Muscle layer of duodenum (tissue), 2 donors: ENCODE measurements around the gene TOP1.

Experiments
- H3K27ac ChIP-seq: one replicate; pipeline ENCODE4 v1.7.0; 2013; ENCODE audit warnings: mild to moderate bottlenecking, low read length
- H3K27me3 ChIP-seq: one replicate; pipeline ENCODE4 v1.7.0; 2013; ENCODE audit warnings: low read depth, mild to moderate bottlenecking, control low read depth, low read length
- H3K36me3 ChIP-seq, 2 donors: one replicate each; pipeline ENCODE4 v1.7.0; 2013; ENCODE audit warnings: low read length in 2 of 2, control low read depth in 1 of 2, mild to moderate bottlenecking in 1 of 2; ENCODE audit not compliant: insufficient read depth in 2 of 2, control insufficient read depth in 1 of 2
- H3K4me1 ChIP-seq, 2 donors: one replicate each; pipeline ENCODE4 v1.7.0; 2013; ENCODE audit warnings: low read length in 2 of 2, mild to moderate bottlenecking in 2 of 2, control low read depth in 1 of 2, moderate library complexity in 1 of 2; ENCODE audit not compliant: insufficient read depth in 2 of 2, control insufficient read depth in 1 of 2
- H3K4me3 ChIP-seq, 2 donors: one replicate each; pipeline ENCODE4 v1.7.0; 2013; ENCODE audit warnings: low read length in 2 of 2, low read depth in 1 of 2, mild to moderate bottlenecking in 1 of 2
- H3K9me3 ChIP-seq, 2 donors: one replicate each; pipeline ENCODE4 v1.7.0; 2013; ENCODE audit warnings: low read length in 2 of 2, control low read depth in 1 of 2, mild to moderate bottlenecking in 1 of 2; ENCODE audit not compliant: control insufficient read depth in 1 of 2
- donor health status: healthy.

Gene TOP1

DNA sequence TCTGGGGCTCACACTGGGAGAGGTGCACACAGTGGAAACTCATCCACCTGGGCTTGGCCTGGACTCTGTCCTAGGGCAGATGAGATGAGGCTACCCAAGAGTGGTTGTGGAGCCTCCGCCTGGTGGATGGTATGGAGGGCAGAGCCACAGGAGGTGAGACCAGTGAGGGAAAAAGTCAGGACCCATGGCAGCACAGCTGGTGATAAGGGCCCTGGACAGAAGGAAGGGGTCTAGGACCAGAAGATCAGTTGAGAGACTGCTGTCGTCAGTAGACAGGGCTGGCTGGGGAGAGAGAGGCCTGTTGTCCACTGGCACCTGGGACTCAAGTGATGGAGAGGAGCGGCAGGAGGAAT lies 138.5 kb downstream of the TOP1 start:
- no peaks in the 10 kb centered on the region for H3K27me3 ChIP-seq
- H3K9me3 ChIP-seq: no peaks in the 10 kb centered on the region
- H3K4me3 ChIP-seq: no peak overlapping the region
- peaks cover 0 to 6% of the 10 kb centered on the region in 2 donors for H3K4me1 ChIP-seq
- H3K27ac ChIP-seq: no peak overlapping the region
- H3K36me3 ChIP-seq: peaks cover 82 to 85% of the 10 kb centered on the region in 2 donors

DNA sequence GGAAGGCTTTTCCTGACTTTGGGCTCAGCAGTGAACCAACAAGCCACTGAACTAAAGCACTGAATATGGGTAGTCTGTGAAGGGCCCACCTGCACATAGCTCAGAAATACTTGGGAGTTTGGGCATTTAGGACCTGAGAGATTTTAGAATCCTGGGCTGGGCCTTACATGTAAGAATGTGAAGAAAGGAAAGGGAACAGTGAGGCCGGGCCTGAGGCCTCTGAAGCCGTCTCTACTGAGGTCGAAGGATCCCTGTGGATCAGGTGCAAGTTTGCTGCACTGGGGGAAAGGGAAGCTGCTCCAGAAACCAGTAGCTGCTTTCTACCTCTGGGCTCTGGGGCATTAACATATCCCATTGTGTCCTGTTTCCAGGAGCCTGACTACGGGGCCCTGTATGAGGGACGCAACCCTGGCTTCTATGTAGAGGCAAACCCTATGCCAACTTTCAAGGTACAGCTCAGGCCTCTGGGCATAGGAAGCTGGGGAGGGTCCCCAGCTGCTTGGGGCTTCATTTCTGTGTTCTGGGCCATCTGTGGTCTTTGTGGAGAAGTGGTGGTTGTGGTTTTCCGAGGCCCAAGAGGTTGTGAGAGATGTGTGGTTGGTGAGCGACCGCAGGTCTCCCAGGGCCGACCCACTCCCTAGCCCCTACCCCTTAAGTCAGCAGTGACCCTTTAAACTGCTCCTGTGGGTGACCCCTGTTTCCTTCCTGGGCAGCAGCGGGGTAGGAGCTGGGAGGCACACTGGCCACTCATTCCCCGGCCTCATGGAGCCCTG lies 139.0 kb downstream of the TOP1 start:
- Histone ChIP-seq H3K4me1 (peaks cover 5 to 9% of the 10 kb centered on the region in 2 donors), H3K4me3 (no peak overlapping the region), H3K27me3 (no peaks in the 10 kb centered on the region), H3K9me3 (no peaks in the 10 kb centered on the region), H3K36me3 (peaks cover 80% of the 10 kb centered on the region in 2 donors), H3K27ac (no peak overlapping the region)

DNA sequence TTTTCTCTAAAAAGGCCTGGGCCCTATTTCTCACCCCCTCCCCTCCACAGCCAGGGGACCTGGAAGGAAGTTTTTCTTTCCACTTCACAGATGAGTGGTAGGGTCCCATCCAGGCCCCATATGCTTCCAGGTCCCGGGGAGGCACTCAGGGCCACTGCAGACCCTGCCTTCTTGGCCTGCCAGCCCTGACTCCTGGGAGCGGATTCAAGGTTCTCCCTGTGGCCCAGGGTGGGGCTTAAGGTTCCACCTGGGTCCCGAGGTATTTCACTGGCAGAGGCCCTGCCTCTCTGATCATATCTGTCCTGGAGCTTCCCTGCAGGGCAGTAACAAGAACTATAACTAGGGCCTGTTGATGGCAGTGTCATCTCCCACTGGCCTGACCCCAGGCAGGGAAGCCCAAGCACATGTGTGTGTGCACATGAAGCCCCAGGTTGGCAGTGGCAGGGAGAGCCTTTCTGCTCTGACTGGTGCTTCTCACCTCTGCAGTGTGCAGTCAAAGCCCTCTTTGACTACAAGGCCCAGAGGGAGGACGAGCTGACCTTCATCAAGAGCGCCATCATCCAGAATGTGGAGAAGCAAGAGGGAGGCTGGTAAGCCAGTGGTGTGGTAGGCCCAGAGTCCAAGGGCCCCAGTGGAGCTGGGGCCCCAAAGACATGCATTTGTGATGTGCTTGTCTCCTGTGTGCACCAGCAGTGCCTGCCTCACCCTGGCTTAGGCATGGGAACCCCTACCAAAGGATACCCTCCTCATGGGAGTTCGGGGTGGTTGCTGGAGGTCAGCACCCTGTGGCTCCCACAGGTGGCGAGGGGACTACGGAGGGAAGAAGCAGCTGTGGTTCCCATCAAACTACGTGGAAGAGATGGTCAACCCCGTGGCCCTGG lies 139.9 kb downstream of the TOP1 start:
- no peak overlapping the region for H3K27ac ChIP-seq
- no peaks in the 10 kb centered on the region for H3K27me3 ChIP-seq
- H3K4me3 ChIP-seq: no peak overlapping the region
- H3K9me3 ChIP-seq: no peaks in the 10 kb centered on the region
- H3K4me1 ChIP-seq: peaks cover 7 to 17% of the 10 kb centered on the region in 2 donors
- peaks cover 72 to 73% of the 10 kb centered on the region in 2 donors for H3K36me3 ChIP-seq

DNA sequence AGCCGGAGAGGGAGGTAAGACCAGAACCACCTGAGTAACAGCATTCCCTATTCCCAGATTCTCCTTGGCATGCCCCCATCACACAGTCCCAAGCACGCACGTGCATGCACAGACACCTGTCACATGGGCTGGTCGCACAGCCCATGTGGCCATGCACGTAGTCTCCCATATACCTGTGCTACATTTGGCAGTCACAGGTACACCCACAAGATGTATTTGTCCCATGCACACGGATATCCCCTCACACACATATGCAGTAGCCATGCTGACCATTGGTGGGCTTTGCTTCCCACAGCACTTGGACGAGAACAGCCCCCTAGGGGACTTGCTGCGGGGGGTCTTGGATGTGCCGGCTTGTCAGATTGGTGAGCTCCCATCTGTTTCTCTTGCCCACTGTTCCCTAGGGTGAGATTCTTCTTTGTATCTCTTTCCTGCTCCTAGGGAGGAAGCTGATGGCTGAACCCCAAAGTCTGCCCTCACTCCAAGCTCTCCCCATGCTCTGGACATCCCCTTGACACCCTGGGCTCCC lies 140.6 kb downstream of the TOP1 start:
- Histone ChIP-seq H3K27me3 (no peaks in the 10 kb centered on the region), H3K4me3 (no peak overlapping the region), H3K27ac (no peak overlapping the region), H3K4me1 (peaks cover 7 to 17% of the 10 kb centered on the region in 2 donors), H3K36me3 (peaks cover 72 to 73% of the 10 kb centered on the region in 2 donors), H3K9me3 (no peaks in the 10 kb centered on the region)

DNA sequence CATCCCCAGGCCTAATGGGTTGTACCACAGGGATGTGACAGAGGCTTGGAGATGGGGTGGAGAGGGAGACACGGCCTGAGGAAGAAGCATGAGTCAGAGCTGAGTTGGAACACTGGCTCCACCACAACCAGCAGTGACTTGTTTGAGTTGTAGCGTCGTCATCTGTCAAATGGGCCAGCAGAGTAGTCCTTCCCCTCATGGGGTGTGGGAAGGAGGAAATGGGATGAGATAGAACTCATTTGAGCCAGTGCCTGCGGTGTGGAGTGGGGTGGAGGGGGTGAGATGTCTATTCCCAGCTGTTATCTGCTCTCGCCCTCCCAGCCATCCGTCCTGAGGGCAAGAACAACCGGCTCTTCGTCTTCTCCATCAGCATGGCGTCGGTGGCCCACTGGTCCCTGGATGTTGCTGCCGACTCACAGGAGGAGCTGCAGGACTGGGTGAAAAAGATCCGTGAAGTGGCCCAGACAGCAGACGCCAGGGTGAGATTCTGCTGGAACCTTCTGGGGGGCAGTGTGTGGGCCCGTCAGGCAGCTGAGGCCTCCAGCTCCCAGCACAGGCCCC lies 141.2 kb downstream of the TOP1 start:
- Histone ChIP-seq H3K27ac (no peak overlapping the region), H3K36me3 (peaks cover 70 to 73% of the 10 kb centered on the region in 2 donors), H3K9me3 (no peaks in the 10 kb centered on the region), H3K4me1 (peaks cover 7 to 21% of the 10 kb centered on the region in 2 donors), H3K4me3 (no peak overlapping the region), H3K27me3 (no peaks in the 10 kb centered on the region)

DNA sequence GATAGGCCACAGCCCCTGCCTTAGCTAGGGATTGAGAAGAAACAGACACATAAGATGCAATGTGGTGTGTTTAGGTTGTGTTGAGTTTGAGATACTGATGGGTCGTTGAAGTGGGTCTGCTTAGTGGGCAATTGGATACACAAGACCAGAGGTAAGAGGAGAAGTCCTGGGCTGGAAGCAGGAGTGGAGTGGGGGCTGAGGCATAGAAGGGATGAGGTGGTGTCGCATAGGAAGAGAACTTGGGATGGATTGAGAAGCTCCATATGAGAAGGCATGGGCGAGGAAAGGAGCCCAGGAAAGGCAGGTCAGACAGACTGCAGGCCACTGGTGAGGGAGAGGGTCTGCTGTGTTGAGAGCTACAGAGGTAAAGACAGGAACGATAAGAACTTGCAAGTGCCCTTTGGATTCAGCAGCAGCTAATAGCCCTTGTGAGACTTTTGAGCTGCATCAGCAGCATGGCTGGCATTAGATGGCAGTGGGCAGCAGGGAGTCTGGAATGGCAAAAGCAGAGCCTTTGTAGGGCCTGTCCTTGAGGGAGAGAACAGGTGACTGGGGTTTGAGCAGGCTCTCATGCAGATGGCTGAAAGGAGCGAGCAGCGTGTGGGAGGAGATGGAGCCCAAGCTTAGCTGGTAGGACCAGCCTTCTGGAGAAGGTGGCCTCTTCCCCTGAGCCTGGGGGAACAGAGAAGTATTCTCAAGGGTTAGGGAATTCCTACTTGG lies 141.9 kb downstream of the TOP1 start:
- H3K4me3 ChIP-seq: no peak overlapping the region
- no peaks in the 10 kb centered on the region for H3K27me3 ChIP-seq
- no peaks in the 10 kb centered on the region for H3K9me3 ChIP-seq
- H3K27ac ChIP-seq: no peak overlapping the region
- peaks cover 66 to 68% of the 10 kb centered on the region in 2 donors for H3K36me3 ChIP-seq
- peaks cover 7 to 28% of the 10 kb centered on the region in 2 donors for H3K4me1 ChIP-seq

DNA sequence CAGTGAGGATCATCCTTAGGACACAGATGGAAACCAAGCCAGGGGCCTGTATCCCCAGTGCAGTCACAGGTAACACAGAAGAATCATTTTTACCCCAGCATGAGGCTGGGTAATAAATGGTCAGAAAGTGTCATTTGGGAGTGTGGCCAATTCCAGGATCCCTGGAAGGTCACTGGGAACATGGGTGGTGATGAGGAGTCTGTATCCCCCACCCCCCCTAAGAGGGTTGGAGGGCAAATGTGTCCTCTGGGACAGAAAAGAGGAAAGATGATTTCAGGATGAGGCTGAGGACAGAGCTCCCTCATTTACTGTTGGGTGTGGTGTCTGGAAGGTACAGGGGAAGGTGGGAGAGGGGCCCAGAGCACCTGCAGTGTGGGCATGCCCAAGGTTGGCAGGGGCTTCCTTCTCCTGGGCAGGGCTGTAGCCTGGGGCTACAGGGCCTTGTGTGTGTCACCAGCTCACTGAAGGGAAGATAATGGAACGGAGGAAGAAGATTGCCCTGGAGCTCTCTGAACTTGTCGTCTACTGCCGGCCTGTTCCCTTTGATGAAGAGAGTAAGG lies 143.2 kb downstream of the TOP1 start:
- H3K4me3 ChIP-seq: no peak overlapping the region
- H3K27me3 ChIP-seq: no peaks in the 10 kb centered on the region
- peaks cover 7 to 30% of the 10 kb centered on the region in 2 donors for H3K4me1 ChIP-seq
- peak overlapping the region; percentile 62 for H3K27ac ChIP-seq
- H3K36me3 ChIP-seq: peaks cover 56 to 64% of the 10 kb centered on the region in 2 donors
- no peaks in the 10 kb centered on the region for H3K9me3 ChIP-seq

DNA sequence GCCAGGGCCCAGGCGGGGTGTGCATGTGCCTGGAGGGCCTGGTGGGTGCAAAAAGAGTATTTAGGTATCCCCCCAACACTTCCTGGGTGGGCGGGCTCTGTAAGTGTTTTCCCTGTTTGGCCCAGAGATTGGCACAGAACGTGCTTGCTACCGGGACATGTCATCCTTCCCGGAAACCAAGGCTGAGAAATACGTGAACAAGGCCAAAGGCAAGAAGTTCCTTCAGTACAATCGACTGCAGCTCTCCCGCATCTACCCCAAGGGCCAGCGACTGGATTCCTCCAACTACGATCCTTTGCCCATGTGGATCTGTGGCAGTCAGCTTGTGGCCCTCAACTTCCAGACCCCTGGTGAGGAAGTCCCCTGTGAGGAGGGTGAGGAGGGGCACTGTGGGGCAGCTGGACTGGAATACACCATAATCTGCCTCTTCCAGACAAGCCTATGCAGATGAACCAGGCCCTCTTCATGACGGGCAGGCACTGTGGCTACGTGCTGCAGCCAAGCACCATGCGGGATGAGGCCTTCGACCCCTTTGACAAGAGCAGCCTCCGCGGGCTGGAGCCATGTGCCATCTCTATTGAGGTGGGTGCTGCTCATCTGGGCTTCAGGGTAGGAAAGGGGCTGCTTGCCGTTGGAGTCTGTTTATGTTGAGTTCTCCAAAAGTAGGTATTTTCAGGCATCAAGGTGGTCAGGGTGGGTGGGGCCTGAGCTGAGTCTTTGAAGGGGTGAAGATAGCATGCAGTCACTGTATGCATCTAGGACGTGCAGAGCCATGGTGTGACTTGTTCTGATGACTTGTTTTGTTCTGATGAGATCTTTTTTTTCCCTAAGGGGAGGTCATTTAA lies 143.9 kb downstream of the TOP1 start:
- Histone ChIP-seq H3K27ac (peak overlapping the region; percentile 62), H3K4me1 (peaks cover 7 to 34% of the 10 kb centered on the region in 2 donors), H3K36me3 (peaks cover 49 to 57% of the 10 kb centered on the region in 2 donors), H3K9me3 (no peaks in the 10 kb centered on the region), H3K4me3 (no peak overlapping the region), H3K27me3 (no peaks in the 10 kb centered on the region)

DNA sequence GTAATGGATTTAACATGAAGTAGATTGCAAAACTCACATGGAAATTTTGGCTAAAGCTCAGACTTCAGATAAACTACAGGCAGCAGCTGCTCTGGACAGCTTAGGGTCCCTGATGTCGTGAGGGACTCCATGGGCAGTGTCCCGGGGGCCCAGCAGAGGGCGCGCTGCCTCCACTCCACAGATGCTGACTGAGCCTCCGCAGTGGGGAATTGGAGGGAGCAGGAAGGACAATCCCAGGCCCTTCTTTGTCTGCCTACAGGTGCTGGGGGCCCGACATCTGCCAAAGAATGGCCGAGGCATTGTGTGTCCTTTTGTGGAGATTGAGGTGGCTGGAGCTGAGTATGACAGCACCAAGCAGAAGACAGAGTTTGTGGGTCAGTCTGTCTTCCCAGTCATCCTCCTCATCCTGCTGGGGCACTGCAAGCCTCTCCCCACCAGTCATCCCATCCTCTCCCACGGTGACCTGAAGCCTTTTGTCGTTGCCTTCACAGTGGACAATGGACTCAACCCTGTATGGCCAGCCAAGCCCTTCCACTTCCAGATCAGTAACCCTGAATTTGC lies 144.6 kb downstream of the TOP1 start:
- H3K36me3 ChIP-seq: peaks cover 42 to 50% of the 10 kb centered on the region in 2 donors
- H3K4me3 ChIP-seq: no peak overlapping the region
- peaks cover 10 to 41% of the 10 kb centered on the region in 2 donors for H3K4me1 ChIP-seq
- H3K9me3 ChIP-seq: no peaks in the 10 kb centered on the region
- H3K27me3 ChIP-seq: no peaks in the 10 kb centered on the region
- peak overlapping the region; percentile 46 for H3K27ac ChIP-seq
